ENCODE measurements around the gene CLSTN3. TPM values are rescaled to one million over a fixed set of nuclear protein-coding genes. Genes with fewer than 3 reads are reported as not detected.
A peak's percentile ranks its signal among the peaks of the same experiment; 100 is the strongest.

Gene CLSTN3
- total and polyA plus RNA-seq, 2 of the 13 experiments (the other 11 are each of a cell fraction or from before 2014, with no cell fraction given): 26.2 to 94.1 TPM

DNA sequence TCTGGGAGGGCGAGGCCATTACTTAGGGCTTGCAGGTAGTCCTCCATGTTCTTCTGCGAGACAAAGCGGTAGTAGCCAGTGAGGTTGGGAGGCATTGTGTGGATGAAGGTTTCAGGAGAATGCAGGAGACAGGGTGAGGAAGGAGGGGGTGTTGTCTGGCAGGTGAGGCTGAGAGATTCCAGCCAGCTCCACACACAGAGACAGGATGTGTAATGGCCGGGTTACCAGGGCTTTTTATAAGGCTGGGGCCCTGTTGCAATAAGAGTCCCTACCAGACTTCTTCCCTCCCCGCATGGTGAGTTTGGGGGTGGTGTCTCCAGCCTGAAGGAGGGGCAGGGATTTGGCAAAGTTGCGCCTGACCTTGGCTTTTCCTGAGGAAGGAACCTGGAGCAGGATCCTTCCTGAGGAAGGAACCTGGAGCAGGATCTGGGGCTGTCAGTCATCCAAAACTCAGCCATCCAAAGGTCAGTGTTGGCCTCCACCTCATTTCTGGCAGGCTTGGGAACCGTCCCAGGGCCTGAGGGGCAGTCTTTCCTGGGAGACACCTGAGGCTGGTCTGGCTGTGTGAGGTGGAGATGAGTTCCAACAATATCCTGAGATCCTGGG is 1.4 kb upstream of the CLSTN3 start, which contains the start of gene RBP5 (continued):
- TF ChIP-seq, protein P1, sequence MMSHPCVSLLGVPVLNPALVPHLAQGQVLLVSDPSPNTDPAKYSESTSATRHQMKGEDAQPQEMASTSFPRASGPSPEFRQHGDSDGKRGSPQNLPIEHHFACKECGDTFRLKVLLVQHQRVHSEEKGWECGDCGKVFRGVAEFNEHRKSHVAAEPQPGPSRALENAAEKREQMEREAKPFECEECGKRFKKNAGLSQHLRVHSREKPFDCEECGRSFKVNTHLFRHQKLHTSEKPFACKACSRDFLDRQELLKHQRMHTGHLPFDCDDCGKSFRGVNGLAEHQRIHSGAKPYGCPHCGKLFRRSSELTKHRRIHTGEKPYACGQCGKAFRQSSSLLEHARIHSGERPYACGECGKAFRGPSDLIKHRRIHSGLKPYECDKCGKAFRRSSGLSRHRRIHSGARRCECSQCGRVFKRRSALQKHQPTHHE (CRISPR knock-in tag; IDR thresholded peaks at IDR 0.05; ENCODE audit: borderline replicate concordance): no peak
- TF ChIP-seq, protein P2, sequence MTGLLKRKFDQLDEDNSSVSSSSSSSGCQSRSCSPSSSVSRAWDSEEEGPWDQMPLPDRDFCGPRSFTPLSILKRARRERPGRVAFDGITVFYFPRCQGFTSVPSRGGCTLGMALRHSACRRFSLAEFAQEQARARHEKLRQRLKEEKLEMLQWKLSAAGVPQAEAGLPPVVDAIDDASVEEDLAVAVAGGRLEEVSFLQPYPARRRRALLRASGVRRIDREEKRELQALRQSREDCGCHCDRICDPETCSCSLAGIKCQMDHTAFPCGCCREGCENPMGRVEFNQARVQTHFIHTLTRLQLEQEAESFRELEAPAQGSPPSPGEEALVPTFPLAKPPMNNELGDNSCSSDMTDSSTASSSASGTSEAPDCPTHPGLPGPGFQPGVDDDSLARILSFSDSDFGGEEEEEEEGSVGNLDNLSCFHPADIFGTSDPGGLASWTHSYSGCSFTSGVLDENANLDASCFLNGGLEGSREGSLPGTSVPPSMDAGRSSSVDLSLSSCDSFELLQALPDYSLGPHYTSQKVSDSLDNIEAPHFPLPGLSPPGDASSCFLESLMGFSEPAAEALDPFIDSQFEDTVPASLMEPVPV (CRISPR knock-in tag; IDR thresholded peaks at IDR 0.05): no peak
- TF ChIP-seq ATF7-NPFF (CRISPR knock-in tag; IDR thresholded peaks at IDR 0.05; ENCODE audit: low read depth) (no peak), NRL (CRISPR knock-in tag; IDR thresholded peaks at IDR 0.05; ENCODE audit: borderline replicate concordance) (peak; percentile 59; the same call in 1 of the 2 replicates), ZNF430 (CRISPR knock-in tag; IDR thresholded peaks at IDR 0.05) (peak; percentile 41; the same call in 1 of the 2 replicates), ZNF644 (CRISPR knock-in tag; IDR thresholded peaks at IDR 0.05; ENCODE audit: low read depth) (no peak), ZNF292 (CRISPR knock-in tag; IDR thresholded peaks at IDR 0.05; ENCODE audit: borderline replicate concordance, low read depth) (no peak), CBFB (CRISPR knock-in tag; IDR thresholded peaks at IDR 0.05) (no peak), ARNT2 (CRISPR knock-in tag; IDR thresholded peaks at IDR 0.05; ENCODE audit: low read depth) (0 out of 2 replicates have a peak, but pooled peaks have one; percentile 35), SUZ12 (IDR thresholded peaks at IDR 0.05; ENCODE audit: low read depth, low read length) (no peak), SMARCE1 (IDR thresholded peaks at IDR 0.05; ENCODE audit: borderline replicate concordance) (no peak), ZNF570 (CRISPR knock-in tag; IDR thresholded peaks at IDR 0.05; ENCODE audit: borderline replicate concordance) (no peak), NFIC (IDR thresholded peaks at IDR 0.05; ENCODE audit: low read length) (no peak), TOPORS (CRISPR knock-in tag; IDR thresholded peaks at IDR 0.05) (no peak), ZNF510 (CRISPR knock-in tag; IDR thresholded peaks at IDR 0.05; ENCODE audit: low read depth) (no peak), MAFK (conservative IDR thresholded peaks at IDR 0.05 in 1 of 2, IDR thresholded peaks at IDR 0.05 in 1 of 2; ENCODE audit: low read length in 2 of 2) (no peak), ZNF234 (CRISPR knock-in tag; conservative IDR thresholded peaks at IDR 0.05) (no peak), MXD4 (CRISPR knock-in tag; IDR thresholded peaks at IDR 0.05) (no peak)
- TF ChIP-seq, protein P3, sequence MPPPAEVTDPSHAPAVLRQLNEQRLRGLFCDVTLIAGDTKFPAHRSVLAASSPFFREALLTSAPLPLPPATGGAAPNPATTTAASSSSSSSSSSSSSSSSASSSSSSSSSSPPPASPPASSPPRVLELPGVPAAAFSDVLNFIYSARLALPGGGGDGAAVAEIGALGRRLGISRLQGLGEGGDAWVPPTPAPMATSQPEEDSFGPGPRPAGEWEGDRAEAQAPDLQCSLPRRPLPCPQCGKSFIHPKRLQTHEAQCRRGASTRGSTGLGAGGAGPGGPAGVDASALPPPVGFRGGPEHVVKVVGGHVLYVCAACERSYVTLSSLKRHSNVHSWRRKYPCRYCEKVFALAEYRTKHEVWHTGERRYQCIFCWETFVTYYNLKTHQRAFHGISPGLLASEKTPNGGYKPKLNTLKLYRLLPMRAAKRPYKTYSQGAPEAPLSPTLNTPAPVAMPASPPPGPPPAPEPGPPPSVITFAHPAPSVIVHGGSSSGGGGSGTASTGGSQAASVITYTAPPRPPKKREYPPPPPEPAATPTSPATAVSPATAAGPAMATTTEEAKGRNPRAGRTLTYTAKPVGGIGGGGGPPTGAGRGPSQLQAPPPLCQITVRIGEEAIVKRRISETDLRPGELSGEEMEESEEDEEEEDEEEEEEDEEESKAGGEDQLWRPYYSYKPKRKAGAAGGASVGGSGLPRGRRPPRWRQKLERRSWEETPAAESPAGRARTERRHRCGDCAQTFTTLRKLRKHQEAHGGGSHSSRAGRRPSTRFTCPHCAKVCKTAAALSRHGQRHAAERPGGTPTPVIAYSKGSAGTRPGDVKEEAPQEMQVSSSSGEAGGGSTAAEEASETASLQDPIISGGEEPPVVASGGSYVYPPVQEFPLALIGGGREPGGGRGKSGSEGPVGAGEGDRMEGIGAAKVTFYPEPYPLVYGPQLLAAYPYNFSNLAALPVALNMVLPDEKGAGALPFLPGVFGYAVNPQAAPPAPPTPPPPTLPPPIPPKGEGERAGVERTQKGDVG (CRISPR knock-in tag; IDR thresholded peaks at IDR 0.05; ENCODE audit: borderline replicate concordance): no peak
- TF ChIP-seq, protein P4, sequence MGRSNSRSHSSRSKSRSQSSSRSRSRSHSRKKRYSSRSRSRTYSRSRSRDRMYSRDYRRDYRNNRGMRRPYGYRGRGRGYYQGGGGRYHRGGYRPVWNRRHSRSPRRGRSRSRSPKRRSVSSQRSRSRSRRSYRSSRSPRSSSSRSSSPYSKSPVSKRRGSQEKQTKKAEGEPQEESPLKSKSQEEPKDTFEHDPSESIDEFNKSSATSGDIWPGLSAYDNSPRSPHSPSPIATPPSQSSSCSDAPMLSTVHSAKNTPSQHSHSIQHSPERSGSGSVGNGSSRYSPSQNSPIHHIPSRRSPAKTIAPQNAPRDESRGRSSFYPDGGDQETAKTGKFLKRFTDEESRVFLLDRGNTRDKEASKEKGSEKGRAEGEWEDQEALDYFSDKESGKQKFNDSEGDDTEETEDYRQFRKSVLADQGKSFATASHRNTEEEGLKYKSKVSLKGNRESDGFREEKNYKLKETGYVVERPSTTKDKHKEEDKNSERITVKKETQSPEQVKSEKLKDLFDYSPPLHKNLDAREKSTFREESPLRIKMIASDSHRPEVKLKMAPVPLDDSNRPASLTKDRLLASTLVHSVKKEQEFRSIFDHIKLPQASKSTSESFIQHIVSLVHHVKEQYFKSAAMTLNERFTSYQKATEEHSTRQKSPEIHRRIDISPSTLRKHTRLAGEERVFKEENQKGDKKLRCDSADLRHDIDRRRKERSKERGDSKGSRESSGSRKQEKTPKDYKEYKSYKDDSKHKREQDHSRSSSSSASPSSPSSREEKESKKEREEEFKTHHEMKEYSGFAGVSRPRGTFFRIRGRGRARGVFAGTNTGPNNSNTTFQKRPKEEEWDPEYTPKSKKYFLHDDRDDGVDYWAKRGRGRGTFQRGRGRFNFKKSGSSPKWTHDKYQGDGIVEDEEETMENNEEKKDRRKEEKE (IDR thresholded peaks at IDR 0.05): no peak

Measured in HepG2 (cell line).